ENCODE data around the gene KCNJ10. TPM values are rescaled to one million over a fixed set of nuclear protein-coding genes. Genes with fewer than 3 reads are reported as not detected.

The KCNJ10 gene
- total RNA-seq, 3 donors from 2014 or later, result 0.23 to 0.73 (median 0.27) TPM

GRCh38 chr1:160018347-160018746 is 51.6 kb downstream of the KCNJ10 start:
- H3K4me1 ChIP-seq (ENCODE audit: low read depth), result no peaks in the 10 kb centered on the region
- DNase-seq (no peak), ATAC-seq (no peak)
- H3K9me3 ChIP-seq, result no peaks in the 10 kb centered on the region
- intact Hi-C loops (cut with DNase I, micrococcal nuclease), result no loop called here
- TF ChIP-seq CTCF (IDR thresholded peaks at IDR 0.05), result no peak
- H3K4me3 ChIP-seq, result no peak overlapping the region
- H3K36me3 ChIP-seq (ENCODE audit: low read depth), result no peaks in the 10 kb centered on the region

GRCh38 chr1:160017592-160017991 is 52.4 kb downstream of the KCNJ10 start:
- no peak for TF ChIP-seq CTCF (IDR thresholded peaks at IDR 0.05)
- ATAC-seq (no peak), DNase-seq (no peak)
- Histone ChIP-seq H3K4me3 (no peak overlapping the region), H3K9me3 (no peaks in the 10 kb centered on the region), H3K4me1 (ENCODE audit: low read depth) (no peaks in the 10 kb centered on the region), H3K36me3 (ENCODE audit: low read depth) (no peaks in the 10 kb centered on the region)
- intact Hi-C loops (cut with DNase I, micrococcal nuclease), result no loop called here

GRCh38 chr1:160011781-160012180 is 58.2 kb downstream of the KCNJ10 start:
- ATAC-seq (no peak), DNase-seq (no peak)
- Histone ChIP-seq H3K36me3 (ENCODE audit: low read depth) (no peaks in the 10 kb centered on the region), H3K9me3 (no peaks in the 10 kb centered on the region), H3K4me3 (no peak overlapping the region), H3K4me1 (ENCODE audit: low read depth) (no peaks in the 10 kb centered on the region)
- intact Hi-C loops (cut with DNase I, micrococcal nuclease), result no loop called here
- TF ChIP-seq CTCF (IDR thresholded peaks at IDR 0.05), result no peak

- Histone ChIP-seq H3K4me3 (no peak overlapping the region), H3K4me1 (ENCODE audit: low read depth) (no peaks in the 10 kb centered on the region), H3K36me3 (ENCODE audit: low read depth) (no peaks in the 10 kb centered on the region), H3K9me3 (no peaks in the 10 kb centered on the region)
- no peak for TF ChIP-seq CTCF (IDR thresholded peaks at IDR 0.05)
- intact Hi-C loops (cut with DNase I, micrococcal nuclease), result loop anchor here in 1 of 2 donors (5.0 to 10.0 kb wide), 2 partner anchors 72 to 215 kb away; no protein-coding TSS in a partner anchor
- no peak for DNase-seq
- no peak for ATAC-seq
Observed at GRCh38 chr1:160009801-160010200, 60.2 kb downstream of the KCNJ10 start.

- Histone ChIP-seq H3K4me3 (no peak overlapping the region), H3K4me1 (ENCODE audit: low read depth) (no peaks in the 10 kb centered on the region), H3K9me3 (no peaks in the 10 kb centered on the region), H3K36me3 (ENCODE audit: low read depth) (no peaks in the 10 kb centered on the region)
- no peak for DNase-seq
- no peak for ATAC-seq
- TF ChIP-seq CTCF (IDR thresholded peaks at IDR 0.05), result no peak
- intact Hi-C loops (cut with DNase I, micrococcal nuclease), result loop anchor here in 1 of 2 donors (5.0 to 10.0 kb wide), 2 partner anchors 72 to 214 kb away; no protein-coding TSS in a partner anchor
Observed at GRCh38 chr1:160009081-160009480, 60.9 kb downstream of the KCNJ10 start.
